Measurements from ENCODE around the gene IGFBP5.

IGFBP5 gene

DNA sequence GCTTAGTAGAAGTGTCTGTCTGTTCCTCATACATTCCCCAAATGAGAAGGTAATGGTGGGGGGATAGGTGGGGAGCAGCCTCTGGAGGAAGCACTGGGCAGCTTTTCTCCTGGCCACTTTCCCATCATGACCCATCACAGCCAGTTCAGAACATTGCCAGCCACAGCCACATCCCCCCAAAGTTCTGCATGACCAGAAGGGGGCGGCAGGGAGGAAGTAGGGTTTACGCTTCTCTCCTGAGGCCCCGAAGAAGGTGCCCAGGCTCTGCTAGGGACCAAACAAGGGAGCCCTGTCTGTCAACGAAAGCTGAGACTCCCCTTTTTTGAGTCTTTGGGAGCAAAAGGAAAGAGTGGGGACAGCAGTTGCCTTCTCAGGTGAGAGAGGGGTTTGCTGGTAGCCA is 7.7 kb downstream of the IGFBP5 start:
- no peak for DNase-seq (ENCODE audit: low spot score)

DNA sequence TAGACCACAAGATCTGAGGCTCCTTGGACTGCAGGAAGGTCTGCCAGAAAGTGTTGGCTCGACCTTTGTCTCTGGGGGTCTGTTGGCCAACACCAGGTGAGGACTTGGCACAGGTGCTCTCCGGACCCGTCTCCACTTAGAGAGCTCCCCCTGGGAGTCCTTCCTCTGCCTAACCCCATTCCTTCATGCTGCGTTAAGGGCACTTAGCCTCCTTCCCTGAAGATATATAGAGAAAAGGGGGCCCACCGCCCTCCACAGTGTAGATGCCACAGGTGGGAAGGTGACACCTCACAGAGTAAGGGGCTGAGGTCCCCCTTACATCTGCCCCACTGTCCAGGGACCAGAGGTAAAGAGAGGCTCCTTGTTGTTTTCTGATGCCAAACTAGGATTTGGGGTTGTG is 8.2 kb downstream of the IGFBP5 start:
- no peak for DNase-seq (ENCODE audit: low spot score)

DNA sequence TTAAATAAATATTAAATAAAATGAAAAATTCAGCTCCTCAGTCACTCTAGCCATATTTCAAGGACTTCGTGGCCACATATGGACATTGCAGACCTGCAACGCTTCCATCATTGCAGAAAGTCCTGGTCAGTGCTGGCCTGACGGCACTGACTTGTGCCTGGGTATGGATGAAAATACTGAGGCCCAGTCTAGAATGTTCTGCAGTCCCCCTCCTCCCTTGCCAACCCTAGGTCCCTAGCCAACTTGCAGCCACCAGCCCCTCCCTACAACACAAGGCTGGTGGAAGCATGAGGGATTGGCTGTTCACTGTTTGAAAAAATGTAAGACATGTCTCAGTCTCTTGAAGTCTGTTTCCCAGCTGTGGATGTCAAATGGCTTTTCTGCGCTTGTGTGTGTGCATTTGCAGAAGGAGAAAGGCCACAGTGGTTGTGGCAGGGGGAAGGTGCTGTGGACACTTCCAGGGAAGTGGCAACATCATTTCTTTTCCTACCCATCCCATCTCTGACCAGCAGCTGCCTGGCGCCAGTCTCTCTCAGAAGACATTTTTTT is 9.9 kb downstream of the IGFBP5 start:
- DNase-seq (ENCODE audit: low spot score): no peak

DNA sequence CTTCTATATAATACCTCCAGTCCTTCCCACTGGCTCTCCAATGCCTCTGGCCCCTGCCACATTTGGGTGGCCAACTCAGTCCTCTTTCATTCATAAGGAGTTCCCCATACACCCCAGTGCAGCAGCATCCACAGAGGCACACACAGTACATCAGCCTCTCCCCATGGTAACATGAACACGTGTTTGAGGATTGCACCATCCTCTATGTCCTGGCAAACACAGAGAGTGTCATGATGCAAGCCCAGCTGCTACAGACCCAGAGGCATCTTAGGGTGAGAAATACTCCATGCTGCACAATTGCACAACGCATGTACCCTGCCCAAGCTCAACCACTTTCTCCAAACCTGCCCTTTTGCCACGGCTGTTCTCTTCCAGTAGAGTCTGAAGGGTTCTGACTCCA is 11.5 kb downstream of the IGFBP5 start:
- no peak for DNase-seq (ENCODE audit: low spot score)

DNA sequence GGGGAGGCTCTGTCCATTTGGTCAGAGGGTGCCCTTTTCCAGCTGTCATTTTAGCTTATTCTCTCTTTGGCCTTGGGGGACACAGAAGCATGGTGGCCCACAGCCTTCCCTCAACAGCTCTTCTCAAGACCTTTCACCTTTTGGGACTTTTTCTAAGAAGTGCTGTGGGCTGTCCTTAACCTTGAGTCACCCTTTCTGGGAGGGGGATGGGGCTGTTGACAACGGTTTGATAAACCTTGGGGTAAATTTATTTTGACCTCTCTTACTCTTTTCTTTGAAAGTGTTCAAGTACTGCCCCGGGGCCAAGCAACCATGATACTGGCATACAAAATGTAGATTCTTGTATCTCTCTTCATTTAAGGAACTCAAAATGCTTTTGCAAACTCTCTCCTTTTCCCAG is 13.7 kb downstream of the IGFBP5 start:
- no peak for DNase-seq (ENCODE audit: low spot score)

DNA sequence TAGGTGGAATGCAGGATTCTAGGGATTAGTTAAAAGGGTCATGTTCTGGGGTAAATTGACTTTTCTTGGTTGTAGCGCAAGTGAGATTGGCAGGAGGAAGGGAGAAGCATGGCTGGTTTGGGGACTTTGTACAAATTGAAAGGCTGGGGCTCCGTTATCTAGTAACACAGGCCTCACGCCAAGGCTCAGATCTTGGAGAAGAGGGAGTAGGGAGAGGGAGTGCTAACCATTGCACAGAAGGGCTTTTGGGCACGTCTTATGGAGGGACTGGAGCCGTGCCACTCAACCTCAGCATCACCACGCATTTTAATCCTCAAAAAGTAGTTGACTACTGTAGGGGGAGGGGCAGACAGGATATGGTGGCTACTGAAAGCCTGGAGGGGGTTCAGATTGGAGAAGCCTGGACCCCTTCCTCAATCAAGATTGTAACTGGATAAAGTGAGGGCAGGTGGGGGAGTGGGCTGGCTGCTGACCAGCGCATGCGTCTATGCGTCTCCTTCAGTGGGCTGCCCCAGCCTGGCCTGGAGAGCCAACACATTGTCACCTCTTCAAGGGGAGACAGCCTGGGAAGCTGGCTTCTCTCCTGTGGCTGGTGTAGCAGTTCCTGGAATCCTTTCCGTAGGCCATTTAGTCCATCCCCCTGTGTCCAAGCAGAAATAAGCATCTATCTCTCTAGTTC is 14.3 kb downstream of the IGFBP5 start:
- no peak for DNase-seq (ENCODE audit: low spot score)

DNA sequence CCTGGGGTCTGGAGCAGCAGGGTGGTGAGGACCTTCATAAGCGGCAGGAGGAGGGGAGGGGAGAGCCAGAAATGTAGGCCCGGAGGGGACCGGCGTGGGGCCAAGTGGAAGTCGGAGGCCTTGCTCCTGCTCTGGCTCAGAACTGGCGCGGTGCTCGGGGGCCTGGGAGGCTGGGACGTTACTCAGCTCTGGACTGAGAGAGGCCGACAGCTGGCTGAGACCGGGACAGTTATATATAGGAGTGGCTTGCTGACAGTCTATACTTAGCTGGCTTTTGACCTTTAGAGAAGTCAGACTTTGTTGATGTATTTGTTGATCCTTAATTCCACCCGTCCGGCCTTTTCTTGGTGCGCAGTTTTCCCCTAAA is 15.7 kb downstream of the IGFBP5 start:
- no peak for DNase-seq (ENCODE audit: low spot score)

DNA sequence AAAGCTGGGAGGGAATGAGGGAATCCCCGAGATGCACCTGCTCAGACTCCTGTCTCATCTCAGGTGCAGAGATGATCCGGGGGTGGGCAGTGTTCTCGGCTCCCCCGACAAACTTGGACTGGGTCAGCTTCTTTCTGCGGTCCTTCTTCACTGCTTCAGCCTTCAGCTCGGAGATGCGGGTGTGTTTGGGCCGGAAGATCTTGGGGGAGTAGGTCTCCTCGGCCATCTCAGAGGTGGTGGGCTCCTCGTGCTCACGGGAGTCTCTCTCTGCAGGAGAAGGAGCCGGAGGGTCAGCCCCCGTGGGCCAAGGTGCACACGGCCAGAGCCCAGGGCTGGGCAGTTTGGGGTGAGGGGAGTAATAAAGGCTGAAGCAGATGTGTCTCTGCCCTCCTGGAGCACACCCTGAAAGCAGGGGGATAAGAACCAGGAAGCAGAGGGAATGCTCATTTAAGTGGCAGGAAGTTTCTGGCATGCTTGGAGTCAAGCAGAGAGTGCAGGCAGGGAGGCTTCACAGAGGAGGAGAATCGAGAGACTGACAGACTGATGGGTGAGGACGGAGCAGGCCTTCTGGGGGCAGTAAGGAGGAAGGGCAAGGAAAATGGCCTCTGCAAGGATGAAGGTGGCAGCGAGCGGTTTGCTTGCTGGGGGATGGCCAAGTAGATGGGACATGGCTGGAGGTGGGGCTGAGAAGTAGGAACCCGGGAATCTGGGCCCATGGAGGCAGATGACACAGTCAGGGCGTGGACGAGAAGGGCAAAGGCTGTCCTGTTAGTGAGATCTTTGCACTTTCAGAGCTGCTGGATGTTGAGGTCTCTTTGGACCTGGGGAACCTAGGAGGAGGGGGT is 16.3 kb downstream of the IGFBP5 start:
- DNase-seq (ENCODE audit: low spot score): no peak

DNA sequence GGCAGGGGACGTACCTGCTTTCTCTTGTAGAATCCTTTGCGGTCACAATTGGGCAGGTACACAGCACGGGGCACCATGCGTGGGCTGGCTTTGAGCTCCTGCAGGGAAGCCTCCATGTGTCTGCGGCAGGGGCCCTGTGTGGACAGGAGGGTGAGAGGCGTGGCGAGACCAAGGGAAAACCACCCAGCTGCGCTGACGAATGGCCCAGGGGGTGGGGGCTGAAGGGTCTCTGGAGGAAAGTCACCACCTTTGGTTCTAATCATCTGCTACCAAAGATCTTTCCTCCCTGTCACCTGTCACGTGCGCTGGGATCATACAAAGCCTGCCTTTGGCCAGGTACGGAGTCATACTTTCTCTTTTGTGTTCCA is 17.3 kb downstream of the IGFBP5 start:
- DNase-seq (ENCODE audit: low spot score): no peak

DNA sequence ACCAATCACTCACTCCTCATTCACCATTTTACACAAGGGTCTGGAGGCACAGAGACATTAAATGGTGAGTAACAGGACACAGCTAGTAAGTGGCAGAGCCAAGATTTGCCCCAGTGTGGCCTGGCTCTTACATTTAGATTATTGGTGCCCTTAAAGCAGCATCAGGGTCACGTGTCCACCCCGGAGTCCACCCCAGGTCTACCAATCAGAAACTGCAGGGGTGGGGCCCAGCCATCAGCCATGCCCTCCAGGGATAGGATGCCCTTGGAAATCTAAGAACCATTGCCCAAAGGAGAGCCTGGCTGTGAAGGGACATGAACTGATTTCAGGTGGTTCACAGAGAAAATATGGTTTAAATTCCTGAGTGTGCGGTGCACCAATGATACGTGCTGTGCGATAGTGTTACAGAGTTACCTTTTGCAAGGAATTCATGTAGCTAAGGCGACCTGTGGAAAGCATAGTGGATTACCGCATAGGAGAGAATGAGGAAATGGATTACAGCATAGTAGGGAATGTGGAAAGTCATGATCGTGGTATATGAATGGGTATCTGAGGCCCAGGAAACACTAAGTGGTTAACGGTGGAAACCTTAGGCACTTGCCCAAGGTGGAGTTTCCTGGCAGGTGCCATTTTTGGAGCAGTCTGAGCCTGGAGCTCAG is 17.8 kb downstream of the IGFBP5 start:
- DNase-seq (ENCODE audit: low spot score): no peak

DNA sequence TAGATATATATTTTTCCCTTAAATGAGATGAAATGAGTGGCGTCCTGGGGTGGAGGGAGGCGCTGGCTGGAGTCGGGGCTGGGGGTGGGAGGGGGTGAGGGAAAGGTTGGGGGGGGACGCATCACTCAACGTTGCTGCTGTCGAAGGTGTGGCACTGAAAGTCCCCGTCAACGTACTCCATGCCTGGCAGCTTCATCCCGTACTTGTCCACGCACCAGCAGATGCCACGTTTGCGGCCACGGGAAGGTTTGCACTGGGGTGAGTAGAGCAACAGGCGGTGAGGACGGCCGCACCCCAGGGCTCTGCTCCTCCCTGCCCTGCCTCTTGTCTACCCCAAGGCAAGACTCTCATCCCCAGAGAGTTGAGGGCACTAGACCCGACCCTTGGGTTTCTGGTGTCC is 18.7 kb downstream of the IGFBP5 start:
- DNase-seq (ENCODE audit: low spot score): no peak

DNA sequence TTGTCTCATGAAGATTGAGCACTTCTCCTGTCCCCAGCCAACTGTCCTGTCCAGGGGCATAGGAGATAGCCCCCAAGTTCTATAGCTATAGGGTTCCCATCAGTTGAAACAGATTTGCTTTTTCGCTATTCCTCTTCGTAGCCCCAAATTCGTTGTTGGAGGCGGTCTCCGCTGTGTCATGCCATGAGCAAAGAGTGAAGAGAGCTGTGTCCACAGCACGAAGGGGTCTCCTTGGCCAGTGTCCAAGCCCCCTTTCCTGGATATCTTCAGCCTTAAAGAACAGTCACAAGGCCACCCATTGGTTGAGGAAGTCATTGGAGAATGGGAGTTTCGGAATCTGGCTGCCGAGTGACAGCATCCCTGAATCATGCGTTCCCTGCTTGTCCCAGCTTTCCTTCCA is 21.0 kb downstream of the IGFBP5 start:
- DNase-seq (ENCODE audit: low spot score): no peak

DNA sequence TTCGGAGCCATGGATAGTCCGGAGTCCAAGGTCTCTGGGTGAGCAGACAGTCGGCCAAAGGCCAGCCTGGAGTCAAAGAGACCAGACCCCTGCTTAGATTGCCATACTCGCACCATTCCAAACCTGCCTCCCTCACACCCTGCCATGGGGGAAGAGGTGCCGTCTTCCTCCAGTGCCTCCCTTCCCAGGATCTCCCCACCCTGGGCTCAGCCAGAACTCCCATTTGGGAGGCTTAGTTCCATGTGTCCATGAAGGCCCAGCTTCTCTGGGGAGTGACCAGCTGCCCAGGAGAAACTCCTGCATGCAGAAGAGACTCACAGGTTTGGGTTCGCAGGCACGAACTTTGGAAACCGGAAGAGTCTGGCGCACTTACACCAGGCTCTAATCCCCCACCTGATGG is 21.7 kb downstream of the IGFBP5 start:
- DNase-seq (ENCODE audit: low spot score): no peak

DNA sequence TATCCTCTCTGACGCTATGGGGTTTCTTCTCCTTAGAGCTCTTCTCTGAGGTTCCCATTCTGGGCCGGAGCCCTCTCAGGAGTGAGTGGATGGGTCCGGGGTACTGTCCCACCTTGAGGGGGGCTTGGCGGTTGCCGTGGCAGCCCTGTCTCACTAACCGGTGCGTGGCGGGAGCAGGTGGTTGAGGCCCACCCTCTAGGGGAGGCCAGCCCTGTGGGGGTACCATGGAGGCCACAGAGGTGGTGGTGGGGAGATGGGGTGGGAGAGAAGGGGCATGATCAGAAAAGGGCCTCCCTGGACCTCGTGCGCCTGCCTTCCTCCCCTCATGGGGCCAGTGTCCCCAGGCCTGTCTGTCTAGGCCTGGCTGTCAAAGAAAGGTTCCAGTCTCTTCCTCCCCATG is 22.3 kb downstream of the IGFBP5 start:
- DNase-seq (ENCODE audit: low spot score): no peak

DNA sequence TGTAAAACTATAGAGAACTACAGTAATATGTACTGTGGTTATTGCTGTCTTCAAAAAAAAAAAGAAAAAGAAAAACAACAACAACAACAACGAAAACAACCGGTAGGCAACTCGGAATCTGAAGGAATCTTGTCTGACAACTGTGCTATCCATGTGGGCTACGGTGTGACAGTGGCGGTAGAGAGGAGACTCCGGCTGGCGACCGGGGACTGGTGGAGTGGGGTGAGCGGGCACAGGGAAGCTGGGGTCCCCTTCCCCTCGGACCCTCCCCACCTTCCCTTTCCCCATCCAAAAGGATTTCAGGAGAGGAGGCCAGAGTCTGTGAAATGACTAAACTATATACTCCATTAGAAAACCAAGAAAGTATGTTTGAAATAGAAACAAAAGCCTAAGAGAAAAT is 22.9 kb downstream of the IGFBP5 start:
- no peak for DNase-seq (ENCODE audit: low spot score)

DNA sequence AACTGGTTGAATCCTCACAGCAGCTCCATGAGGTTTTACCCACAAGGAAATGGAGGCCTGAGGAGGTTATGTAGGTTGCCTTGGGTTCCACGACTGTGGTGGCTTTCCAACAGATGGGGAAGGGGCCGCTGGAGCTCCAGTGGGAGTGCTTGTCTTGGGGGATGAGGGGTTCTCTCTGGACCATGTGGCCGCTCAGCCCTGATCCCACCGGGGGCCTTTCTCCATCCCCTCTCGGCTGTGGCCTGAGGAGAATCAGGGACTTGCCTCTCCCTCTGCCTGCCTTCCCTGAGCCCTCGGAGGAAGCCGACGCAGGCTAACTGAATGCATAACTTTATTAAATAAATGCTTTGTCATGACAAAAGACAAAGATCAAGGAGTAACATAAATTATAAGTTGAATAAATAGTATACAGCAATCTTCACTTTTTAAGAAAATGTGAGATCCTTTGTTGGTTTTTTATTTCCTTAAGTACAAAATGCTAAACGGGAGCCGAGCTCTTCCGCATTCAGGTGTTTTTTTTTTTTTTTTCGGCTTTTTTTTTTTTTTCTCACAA is 23.5 kb downstream of the IGFBP5 start:
- no peak for DNase-seq (ENCODE audit: low spot score)

DNA sequence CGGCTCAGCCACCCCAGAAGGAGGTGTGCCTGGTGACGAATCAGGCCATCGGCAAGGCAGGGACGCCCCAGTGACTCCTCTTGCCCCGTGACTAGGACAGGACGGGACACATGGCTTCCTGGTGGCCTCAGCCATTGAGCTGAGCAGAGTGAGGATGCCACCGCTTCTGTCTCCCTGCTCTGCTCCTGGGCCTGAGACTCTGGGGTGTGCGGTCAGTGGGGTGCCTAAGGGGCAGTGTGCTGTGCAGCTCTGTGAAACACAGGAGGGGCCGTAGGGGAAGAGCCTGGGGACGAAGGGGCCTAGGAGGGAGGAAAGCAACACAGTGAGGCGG is 24.3 kb downstream of the IGFBP5 start:
- DNase-seq (ENCODE audit: low spot score): no peak

DNA sequence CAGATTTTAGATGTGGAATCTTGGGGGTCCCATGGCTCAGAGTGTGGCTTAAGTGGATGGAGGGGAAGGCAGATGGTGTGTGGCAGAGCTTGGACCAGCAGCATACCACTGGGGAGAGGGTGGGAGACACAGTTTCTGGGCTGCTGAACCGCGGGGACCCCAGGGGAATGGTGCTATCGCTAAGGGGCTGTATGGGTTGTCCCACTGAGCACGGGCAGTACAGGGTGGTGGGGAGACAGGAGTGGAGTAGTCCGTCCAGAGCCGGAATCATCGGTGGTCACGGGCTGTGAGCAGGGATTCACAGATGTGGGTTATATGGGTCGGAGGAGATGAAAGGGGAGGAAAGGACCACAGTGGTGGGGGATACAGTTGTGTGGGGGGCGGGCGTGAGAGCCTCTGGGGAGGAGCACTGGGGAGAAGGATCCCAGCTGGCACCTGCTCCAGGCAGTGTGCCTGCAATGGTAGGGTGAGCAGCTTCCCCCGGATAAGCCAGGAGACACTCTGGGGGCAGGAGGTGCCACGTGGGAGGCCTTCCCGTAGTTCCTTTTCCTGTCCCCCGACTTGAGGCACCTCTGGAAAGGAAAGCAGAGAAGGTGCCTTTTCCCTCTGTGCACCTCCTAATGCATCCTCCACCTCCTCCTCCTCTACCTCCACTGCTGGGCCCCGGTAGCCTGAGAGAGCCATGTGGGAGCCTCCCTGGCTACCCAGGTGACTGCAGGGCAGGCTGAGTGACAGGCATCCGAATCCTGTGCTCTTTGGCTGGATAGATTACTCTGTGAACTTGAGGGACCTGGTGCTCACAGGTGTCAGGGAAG is 24.9 kb downstream of the IGFBP5 start:
- no peak for DNase-seq (ENCODE audit: low spot score)

DNA sequence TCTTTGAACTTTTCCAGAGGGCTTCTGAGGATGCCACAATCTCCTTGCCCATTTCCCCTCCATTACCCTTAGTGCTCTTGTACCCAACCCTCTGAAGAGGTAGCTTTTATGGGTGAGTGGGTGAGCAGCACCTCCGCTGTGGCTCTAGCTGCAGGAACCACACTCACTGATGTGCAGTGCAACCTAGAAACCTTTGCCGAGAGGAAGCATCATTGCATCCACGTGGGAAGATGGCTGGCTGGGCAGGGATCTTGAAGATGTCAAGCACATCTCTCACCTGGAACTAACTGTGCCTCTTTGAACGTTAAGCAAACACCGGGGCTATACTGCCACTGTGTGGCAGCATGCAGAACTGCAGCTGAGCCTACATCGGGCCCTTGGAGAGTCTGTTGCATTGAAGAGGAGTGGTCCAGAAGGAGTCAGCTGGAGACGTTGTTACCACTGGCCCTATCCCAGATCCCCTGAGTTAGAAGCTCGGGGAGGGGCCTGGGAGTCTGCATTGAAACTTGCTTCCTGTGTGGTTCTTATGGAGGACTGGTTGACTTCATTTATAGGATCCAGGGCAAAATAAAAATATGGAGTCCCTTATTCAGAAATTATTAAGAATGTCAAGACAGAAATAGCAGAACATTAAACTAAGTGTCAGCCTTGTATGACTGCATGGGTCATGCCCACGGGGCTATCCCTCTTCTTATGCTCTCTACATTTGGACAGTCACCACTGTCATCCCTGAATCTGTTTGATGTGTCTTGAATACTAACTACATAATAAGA is 28.7 kb downstream of the IGFBP5 start:
- peak; percentile 59 for DNase-seq (ENCODE audit: low spot score)

DNA sequence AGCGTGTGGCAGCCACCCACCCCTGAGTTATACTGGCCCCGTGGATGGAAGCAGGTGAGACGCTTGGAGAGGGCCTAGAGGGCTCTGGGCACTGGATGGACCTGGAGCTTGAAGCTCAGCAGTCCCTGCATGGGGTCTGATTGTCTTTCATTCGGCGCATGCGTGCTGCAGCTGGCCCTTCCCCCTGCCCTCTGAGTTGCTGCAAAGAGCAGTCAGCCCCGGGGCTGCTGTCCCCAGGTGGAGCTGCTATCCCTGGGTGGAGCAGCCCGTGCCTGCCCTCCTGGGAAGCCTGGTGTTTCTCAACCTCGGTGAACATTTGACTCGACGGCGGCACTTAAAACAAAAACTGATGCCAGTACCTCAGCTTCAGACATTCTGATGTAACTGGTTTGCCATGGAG is 29.6 kb downstream of the IGFBP5 start:
- DNase-seq (ENCODE audit: low spot score): no peak

DNA sequence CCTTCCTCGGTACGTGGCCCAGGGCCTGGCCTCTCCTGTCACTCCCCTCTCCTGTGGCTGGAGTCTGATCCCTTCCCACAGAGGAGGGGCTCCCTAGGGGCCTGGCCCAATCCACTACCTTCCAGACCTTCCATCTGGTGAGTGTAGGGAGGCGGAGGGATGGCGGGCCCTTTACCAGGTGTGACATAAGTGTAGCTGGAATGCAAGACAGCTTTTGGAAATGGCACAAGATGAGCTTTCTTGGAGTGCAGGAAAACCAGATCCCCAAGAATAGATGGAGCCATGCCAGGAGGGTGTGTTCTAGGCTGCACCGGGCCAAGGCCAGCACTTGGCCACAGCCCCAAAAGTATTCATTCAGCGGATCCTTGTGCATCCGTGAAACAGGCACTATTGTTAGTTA is 30.1 kb downstream of the IGFBP5 start:
- DNase-seq (ENCODE audit: low spot score): no peak

Measured in CD4-positive, alpha-beta T cell treated with Interleukin-15 for 4 hours (primary cell).